Measurements from ENCODE around the gene ADAM11.

GRCh38 chr17:44760474-44761308 lies 1.9 kb downstream of the ADAM11 start:
- TF ChIP-seq TCF12 (IDR thresholded peaks at IDR 0.05) (no peak), TCF12 (CRISPR knock-in tag; IDR thresholded peaks at IDR 0.05) (no peak), ZBTB8A (CRISPR knock-in tag; IDR thresholded peaks at IDR 0.05; ENCODE audit: borderline replicate concordance, low read depth) (no peak), USF2 (IDR thresholded peaks at IDR 0.05; ENCODE audit: low read depth, low read length) (no peak), USF2 (CRISPR knock-in tag; IDR thresholded peaks at IDR 0.05; ENCODE audit: borderline replicate concordance) (no peak), ZNF24 (IDR thresholded peaks at IDR 0.05) (no peak), PREB (CRISPR knock-in tag; IDR thresholded peaks at IDR 0.05) (no peak), RXRA (CRISPR knock-in tag; IDR thresholded peaks at IDR 0.05) (no peak), SNAPC4 (CRISPR knock-in tag; IDR thresholded peaks at IDR 0.05) (no peak), ARID3A (IDR thresholded peaks at IDR 0.05; ENCODE audit: low read depth, low read length) (no peak), SP1 (IDR thresholded peaks at IDR 0.05) (no peak), SP1 (CRISPR knock-in tag; IDR thresholded peaks at IDR 0.05) (no peak), ZNF30 (CRISPR knock-in tag; IDR thresholded peaks at IDR 0.05) (no peak), THAP7 (CRISPR knock-in tag; IDR thresholded peaks at IDR 0.05) (no peak), ATF7-NPFF (CRISPR knock-in tag; IDR thresholded peaks at IDR 0.05; ENCODE audit: low read depth) (no peak), ZNF101 (CRISPR knock-in tag; IDR thresholded peaks at IDR 0.05; ENCODE audit: borderline replicate concordance, low read depth) (no peak), ZNF749 (CRISPR knock-in tag; IDR thresholded peaks at IDR 0.05; ENCODE audit: borderline replicate concordance) (no peak)
